OCI-LY3 (cell line): ENCODE results near the gene VAV2.

Experiments
- H2AFZ ChIP-seq: fragments of 200-600, 300-600 bp; shearing (Covaris generic); 2 replicates; pipeline ENCODE4 v1.6.0; 2014; ENCODE audit warnings: antibody characterized with exemption, low read depth, low read length
- H3K27ac ChIP-seq: fragments of 200-600, 300-600 bp; sonication (generic); 2 replicates; pipeline ENCODE4 v1.5.1; 2014; ENCODE audit warnings: mild to moderate bottlenecking, low read length, moderate library complexity, mixed read lengths
- H3K27me3 ChIP-seq: fragments of 200-600, 300-600 bp; sonication (generic); 2 replicates; pipeline ENCODE4 v1.6.1; 2014; ENCODE audit warnings: low read depth, low read length, mixed read lengths
- H3K36me3 ChIP-seq: fragments of 200-600, 300-600 bp; sonication (generic); replicated peaks from 2 replicates; pipeline ENCODE3; 2014; ENCODE audit warnings: low read depth, low read length, mixed read lengths
- H3K4me1 ChIP-seq: fragments of 300-600, 200-600 bp; sonication (generic); 2 replicates; pipeline ENCODE4 v1.6.1; 2014; ENCODE audit warnings: low read length, mixed read lengths
- H3K4me2 ChIP-seq: fragments of 200-600, 300-600 bp; sonication (generic); 2 replicates; pipeline ENCODE4 v1.6.1; 2014; ENCODE audit warnings: low read length, mixed read lengths
- H3K4me3 ChIP-seq: fragments of 300-600, 200-600 bp; sonication (generic); 2 replicates; pipeline ENCODE4 v1.5.1; 2014; ENCODE audit warnings: antibody characterized with exemption, mild to moderate bottlenecking, low read length, moderate library complexity
- H3K79me2 ChIP-seq: fragments of 300-600, 200-600 bp; shearing (Covaris generic); 2 replicates; pipeline ENCODE4 v1.6.1; 2014; ENCODE audit warnings: mild to moderate bottlenecking, low read length, mixed read lengths
- H3K9ac ChIP-seq: fragments of 300-600, 200-600 bp; shearing (Covaris generic); 2 replicates; pipeline ENCODE4 v1.6.0; 2014; ENCODE audit warnings: mild to moderate bottlenecking, low read length, moderate library complexity
- H3K9me3 ChIP-seq: fragments of 200-600, 300-600 bp; shearing (Covaris generic); 2 replicates; pipeline ENCODE4 v1.6.1; 2014; ENCODE audit warnings: low read length, mixed read lengths; ENCODE audit not compliant: insufficient read depth
- H4K20me1 ChIP-seq: fragments of 200-600, 300-600 bp; sonication (generic); 2 replicates; pipeline ENCODE4 v1.6.1; 2016; ENCODE audit warnings: low read length, mixed read lengths; ENCODE audit not compliant: insufficient read depth
- EZH2phosphoT487 ChIP-seq: fragments of 200-600 bp; shearing (Covaris generic); IDR thresholded peaks from 2 replicates; pipeline ENCODE4 v1.6.1; 2018; ENCODE audit warnings: antibody characterized with exemption, mixed run types, low read depth
- TF ChIP-seq, protein P1 (sequence below): fragments of 200-600, 300-600 bp; sonication (generic); IDR thresholded peaks from 2 replicates; pipeline ENCODE4 v1.5.1; 2014; ENCODE audit warnings: antibody characterized with exemption, low read length, low read depth

VAV2 gene

DNA sequence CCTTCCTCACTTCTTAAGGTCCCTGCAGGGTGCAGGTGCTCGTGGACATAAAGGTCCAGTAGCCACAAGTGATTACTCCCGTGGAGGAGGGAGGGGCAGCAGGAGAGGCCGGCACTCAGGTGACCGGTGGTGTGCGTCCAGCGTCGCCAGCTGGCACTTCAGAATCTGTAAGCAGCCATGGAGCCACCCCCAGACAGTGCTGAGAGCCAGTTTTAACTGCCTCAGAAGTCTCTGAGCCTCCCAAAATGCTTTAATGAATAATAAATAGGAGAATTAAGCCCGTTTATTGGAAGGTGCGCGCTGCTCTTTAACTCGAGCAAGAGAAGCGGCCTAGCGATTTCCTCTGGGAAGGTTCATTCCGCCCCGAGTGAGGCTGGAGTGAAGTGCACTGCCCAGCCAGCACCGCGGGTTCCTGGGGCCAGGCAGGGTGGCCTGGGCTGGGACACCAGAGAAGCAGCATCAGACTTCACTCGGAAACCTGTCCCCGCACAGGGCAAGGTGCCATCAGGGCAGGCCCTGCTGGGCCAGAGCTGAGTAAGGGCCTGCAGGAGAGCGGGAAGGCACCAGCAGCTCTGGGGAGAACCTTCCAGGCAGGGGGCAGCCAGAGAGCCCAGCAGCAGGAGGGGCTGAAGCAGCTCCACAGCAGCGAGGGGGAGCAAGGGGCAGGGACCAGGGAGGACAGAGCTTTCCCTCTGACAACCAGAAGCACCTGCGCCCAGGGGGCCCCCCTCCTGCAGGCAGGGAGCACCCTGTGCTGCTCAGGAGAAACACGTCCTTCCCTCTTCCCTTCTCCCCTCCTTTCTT is 61.2 kb downstream of the VAV2 start:
- Histone ChIP-seq H3K36me3 (peaks cover 20% of the 10 kb centered on the region), H4K20me1 (0 out of 2 replicates have a peak, but pooled peaks cover 15% of the 10 kb centered on the region), H3K9ac (no peak overlapping the region), H3K4me2 (no peak overlapping the region), H3K79me2 (peaks cover 75% of the 10 kb centered on the region), H3K4me1 (peaks cover 58% of the 10 kb centered on the region), H3K9me3 (no peaks in the 10 kb centered on the region), H3K27me3 (no peaks in the 10 kb centered on the region), H3K4me3 (no peak overlapping the region), H3K27ac (no peak overlapping the region), H2AFZ (no peak overlapping the region)
- TF ChIP-seq, protein P1, sequence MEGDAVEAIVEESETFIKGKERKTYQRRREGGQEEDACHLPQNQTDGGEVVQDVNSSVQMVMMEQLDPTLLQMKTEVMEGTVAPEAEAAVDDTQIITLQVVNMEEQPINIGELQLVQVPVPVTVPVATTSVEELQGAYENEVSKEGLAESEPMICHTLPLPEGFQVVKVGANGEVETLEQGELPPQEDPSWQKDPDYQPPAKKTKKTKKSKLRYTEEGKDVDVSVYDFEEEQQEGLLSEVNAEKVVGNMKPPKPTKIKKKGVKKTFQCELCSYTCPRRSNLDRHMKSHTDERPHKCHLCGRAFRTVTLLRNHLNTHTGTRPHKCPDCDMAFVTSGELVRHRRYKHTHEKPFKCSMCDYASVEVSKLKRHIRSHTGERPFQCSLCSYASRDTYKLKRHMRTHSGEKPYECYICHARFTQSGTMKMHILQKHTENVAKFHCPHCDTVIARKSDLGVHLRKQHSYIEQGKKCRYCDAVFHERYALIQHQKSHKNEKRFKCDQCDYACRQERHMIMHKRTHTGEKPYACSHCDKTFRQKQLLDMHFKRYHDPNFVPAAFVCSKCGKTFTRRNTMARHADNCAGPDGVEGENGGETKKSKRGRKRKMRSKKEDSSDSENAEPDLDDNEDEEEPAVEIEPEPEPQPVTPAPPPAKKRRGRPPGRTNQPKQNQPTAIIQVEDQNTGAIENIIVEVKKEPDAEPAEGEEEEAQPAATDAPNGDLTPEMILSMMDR: no peak

DNA sequence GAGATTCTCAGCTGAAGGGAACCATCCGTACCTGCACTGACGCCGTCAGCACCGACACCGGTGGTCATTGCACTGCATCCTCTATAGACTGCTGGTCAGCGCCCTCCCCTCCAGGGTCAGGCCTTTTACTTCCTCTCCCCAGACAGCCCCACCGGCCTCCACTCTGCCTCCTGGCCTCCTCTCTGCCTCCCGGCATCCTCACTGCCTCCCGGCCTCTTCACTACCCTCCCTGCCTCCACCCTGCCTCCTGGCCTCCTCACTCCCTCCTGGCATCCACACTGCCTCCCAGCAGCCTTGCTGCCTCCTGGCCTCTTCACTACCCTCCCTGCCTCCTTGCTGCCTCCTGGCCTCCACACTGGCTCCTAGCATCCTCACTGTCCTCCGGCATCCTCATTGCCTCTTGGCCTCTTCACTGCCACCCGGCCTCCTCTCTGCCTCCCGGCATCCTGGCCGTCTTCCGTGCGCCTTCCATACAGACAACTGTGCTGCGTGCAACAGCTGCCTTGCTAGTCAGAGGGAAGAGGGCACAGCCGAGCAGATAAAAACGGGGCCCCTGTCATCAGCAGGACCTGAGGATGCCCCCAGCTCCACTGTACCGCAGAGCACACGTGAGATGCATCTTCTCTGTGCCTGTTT is 62.0 kb downstream of the VAV2 start:
- 0 out of 2 replicates have a peak, but pooled peaks cover 15% of the 10 kb centered on the region for H4K20me1 ChIP-seq
- H3K4me3 ChIP-seq: no peak overlapping the region
- peak overlapping the region; percentile 97 for H3K27ac ChIP-seq
- peak overlapping the region; percentile 64; the same call in 1 of the 2 replicates for H3K9ac ChIP-seq
- peaks cover 58% of the 10 kb centered on the region for H3K4me1 ChIP-seq
- H3K79me2 ChIP-seq: peaks cover 78% of the 10 kb centered on the region
- H3K9me3 ChIP-seq: no peaks in the 10 kb centered on the region
- peak overlapping the region; percentile 75 for H3K4me2 ChIP-seq
- H3K36me3 ChIP-seq: peaks cover 20% of the 10 kb centered on the region
- no peaks in the 10 kb centered on the region for H3K27me3 ChIP-seq
- TF ChIP-seq, protein P1: no peak
- no peak overlapping the region for H2AFZ ChIP-seq

DNA sequence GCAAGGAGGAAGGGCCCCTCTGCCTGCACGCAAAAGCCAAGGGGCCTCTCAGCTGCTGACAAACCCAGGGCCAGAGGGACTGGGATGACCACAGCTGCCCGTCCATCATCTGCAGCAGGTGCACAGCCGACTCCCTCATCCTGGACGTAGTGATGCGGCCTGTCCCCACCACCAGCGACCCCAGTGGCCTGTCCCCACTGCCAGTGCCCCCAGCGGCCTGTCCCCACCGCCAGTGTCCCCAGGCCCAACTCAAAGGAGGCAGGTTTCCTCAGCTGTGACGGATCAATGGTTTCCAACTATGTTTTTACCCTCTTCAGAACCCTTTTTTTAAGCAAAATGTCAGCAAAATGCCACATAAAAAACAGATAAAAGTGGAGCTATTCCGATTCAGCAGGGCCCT is 62.5 kb downstream of the VAV2 start:
- Histone ChIP-seq H2AFZ (no peak overlapping the region), H3K4me1 (peaks cover 58% of the 10 kb centered on the region), H3K4me2 (peak overlapping the region; percentile 75), H3K36me3 (peaks cover 23% of the 10 kb centered on the region), H3K4me3 (peak overlapping the region; percentile 58; the same call in 1 of the 2 replicates), H3K9ac (peak overlapping the region; percentile 64; the same call in 1 of the 2 replicates), H4K20me1 (peaks cover 17% of the 10 kb centered on the region; the same call in 1 of the 2 replicates), H3K9me3 (no peaks in the 10 kb centered on the region), H3K79me2 (peaks cover 84% of the 10 kb centered on the region), H3K27me3 (no peaks in the 10 kb centered on the region), H3K27ac (peak overlapping the region; percentile 97)
- TF ChIP-seq EZH2phosphoT487: no peak
- TF ChIP-seq, protein P1: no peak

DNA sequence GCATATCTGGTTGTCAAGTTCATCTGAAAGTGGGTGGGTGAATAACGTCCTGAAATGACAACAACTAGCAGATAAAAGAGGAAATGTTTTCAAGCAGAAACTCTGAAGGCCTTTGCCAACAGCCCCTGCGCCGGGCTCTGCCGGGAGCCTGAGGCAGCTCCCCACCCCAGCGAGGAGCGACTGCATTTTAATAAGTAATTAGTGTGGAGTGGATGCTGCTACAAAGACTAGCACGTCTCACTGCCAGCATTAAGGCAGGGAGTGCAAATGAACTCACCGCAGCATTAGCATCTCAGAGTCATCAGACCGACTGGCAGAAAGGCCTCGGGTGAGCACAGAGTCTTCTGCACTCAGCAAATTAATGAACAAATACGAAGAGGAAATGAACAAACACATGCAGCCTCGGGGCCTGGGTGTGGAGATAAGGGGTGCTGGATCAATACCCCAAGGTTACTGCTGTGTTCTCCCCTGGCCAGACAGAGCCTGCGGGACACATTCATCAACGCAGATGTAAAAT is 63.8 kb downstream of the VAV2 start:
- Histone ChIP-seq H3K79me2 (peaks cover 87% of the 10 kb centered on the region), H2AFZ (no peak overlapping the region), H3K4me2 (peak overlapping the region; percentile 75), H3K4me1 (peaks cover 58% of the 10 kb centered on the region), H3K27me3 (no peaks in the 10 kb centered on the region), H3K36me3 (peaks cover 20% of the 10 kb centered on the region), H4K20me1 (peaks cover 15% of the 10 kb centered on the region; the same call in 1 of the 2 replicates), H3K9me3 (no peaks in the 10 kb centered on the region), H3K4me3 (peak overlapping the region; percentile 58), H3K9ac (peak overlapping the region; percentile 64), H3K27ac (peak overlapping the region; percentile 97)
- TF ChIP-seq EZH2phosphoT487: no peak
- TF ChIP-seq, protein P1: no peak
